ENCODE results near the gene SDF2L1. TPM values are rescaled to one million over a fixed set of nuclear protein-coding genes. Genes with fewer than 3 reads are reported as not detected.
"Not testable (repeated sequence)": the region's sequence is repeated elsewhere in the genome, so short reads cannot be mapped to it uniquely, and the experiment has no call there.

Gene SDF2L1
- polyA plus RNA-seq, 1 experiment = 22.8 TPM

DNA sequence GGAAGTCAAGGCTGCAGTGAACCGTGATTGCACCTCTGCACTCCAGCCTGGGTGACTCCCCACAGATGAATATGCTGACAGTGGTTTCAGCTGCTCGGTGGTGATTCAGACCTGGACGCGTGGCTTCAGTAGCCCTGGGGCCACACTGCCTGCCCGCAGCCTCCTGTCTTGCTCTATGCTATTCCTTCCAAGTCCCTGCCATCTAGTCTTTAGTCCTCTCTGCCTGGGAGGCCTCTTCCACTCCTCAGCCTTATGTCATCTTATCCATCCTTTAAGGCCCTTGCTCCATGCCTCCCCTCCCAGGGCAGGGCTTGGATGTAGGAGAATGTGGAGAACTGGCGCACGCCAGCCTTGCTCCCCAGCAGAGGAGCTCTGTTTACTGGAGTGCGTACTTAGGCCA is 35.3 kb upstream of the SDF2L1 start:
- CTCF ChIA-PET = interaction anchor here (1.2 to 1.8 kb wide), 2 partner anchors 22 to 34 kb away, joined by 3 to 6 read pairs; partner anchors contain the start of gene YDJC
- TF ChIP-seq, protein P1, sequence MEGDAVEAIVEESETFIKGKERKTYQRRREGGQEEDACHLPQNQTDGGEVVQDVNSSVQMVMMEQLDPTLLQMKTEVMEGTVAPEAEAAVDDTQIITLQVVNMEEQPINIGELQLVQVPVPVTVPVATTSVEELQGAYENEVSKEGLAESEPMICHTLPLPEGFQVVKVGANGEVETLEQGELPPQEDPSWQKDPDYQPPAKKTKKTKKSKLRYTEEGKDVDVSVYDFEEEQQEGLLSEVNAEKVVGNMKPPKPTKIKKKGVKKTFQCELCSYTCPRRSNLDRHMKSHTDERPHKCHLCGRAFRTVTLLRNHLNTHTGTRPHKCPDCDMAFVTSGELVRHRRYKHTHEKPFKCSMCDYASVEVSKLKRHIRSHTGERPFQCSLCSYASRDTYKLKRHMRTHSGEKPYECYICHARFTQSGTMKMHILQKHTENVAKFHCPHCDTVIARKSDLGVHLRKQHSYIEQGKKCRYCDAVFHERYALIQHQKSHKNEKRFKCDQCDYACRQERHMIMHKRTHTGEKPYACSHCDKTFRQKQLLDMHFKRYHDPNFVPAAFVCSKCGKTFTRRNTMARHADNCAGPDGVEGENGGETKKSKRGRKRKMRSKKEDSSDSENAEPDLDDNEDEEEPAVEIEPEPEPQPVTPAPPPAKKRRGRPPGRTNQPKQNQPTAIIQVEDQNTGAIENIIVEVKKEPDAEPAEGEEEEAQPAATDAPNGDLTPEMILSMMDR (IDR thresholded peaks at IDR 0.05; ENCODE audit: insufficient read depth, low read depth, low read length) = no peak
- Histone ChIP-seq H3K36me3 (ENCODE audit: control insufficient read depth, insufficient read depth, low read length) (peaks cover 12% of the 10 kb centered on the region), H3K27me3 (ENCODE audit: control insufficient read depth, insufficient read depth, low read length) (no peaks in the 10 kb centered on the region), H3K4me3 (ENCODE audit: low read depth, low read length) (no peak overlapping the region)
- POLR2A ChIA-PET = no interaction called here
- DNase-seq (ENCODE audit: low read depth) = no peak

DNA sequence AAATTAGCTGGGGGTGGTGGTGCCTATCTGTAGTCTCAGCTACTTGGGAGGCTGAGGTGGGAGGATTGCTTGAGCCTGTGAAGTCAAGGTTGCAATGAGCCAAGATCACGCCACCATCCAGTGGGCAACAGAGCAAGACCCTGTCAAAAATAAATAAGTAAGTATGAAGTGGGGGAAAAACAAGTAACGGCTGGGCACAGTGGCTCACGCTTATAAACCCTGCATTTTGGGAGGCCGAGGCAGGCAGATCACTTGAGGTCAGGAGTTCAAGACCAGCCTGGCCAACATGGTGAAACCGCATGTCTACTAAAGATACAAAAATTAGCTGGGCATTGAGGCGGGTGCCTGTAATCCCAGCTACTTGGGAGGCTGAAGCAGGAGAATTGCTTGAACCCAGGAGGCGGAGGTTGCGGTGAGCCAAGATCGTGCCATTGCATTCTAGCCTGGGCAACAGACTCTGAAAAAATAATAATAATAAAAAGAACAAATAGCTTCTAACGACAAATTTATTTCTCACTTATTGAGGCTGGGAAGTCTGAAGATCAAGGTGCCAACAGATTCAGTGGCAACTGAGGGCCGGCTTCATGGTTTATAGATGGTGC is 32.4 kb upstream of the SDF2L1 start:
- H3K4me3 ChIP-seq (ENCODE audit: low read depth, low read length); H3K27me3 ChIP-seq (ENCODE audit: control insufficient read depth, insufficient read depth, low read length); DNase-seq (ENCODE audit: low read depth); POLR2A ChIA-PET: not testable (repeated sequence)
- CTCF ChIA-PET = interaction anchor here (0.9 to 1.3 kb wide), 3 partner anchors 15 to 17 kb away, joined by 3 to 4 read pairs (median 3); no protein-coding TSS in a partner anchor
- H3K36me3 ChIP-seq (ENCODE audit: control insufficient read depth, insufficient read depth, low read length) = peaks cover 15% of the 10 kb centered on the region

GRCh38 chr22:21611210-21611977 is 30.7 kb upstream of the SDF2L1 start:
- POLR2A ChIA-PET = no interaction called here
- Histone ChIP-seq H3K27me3 (ENCODE audit: control insufficient read depth, insufficient read depth, low read length) (no peaks in the 10 kb centered on the region), H3K4me3 (ENCODE audit: low read depth, low read length) (no peak overlapping the region), H3K36me3 (ENCODE audit: control insufficient read depth, insufficient read depth, low read length) (peaks cover 17% of the 10 kb centered on the region)
- no peak for DNase-seq (ENCODE audit: low read depth)
- CTCF ChIA-PET = interaction anchor here (0.7 to 1.5 kb wide), 3 partner anchors 9 to 55 kb away, joined by 3 to 4 read pairs (median 3); no protein-coding TSS in a partner anchor
- TF ChIP-seq, protein P1 (IDR thresholded peaks at IDR 0.05; ENCODE audit: insufficient read depth, low read depth, low read length) = no peak

GRCh38 chr22:21612858-21613257 is 29.2 kb upstream of the SDF2L1 start:
- H3K27me3 ChIP-seq (ENCODE audit: control insufficient read depth, insufficient read depth, low read length) = no peaks in the 10 kb centered on the region
- ChIA-PET CTCF (interaction anchor here (0.7 to 1.4 kb wide), 3 partner anchors 7 to 12 kb away, joined by 3 to 6 read pairs (median 4); no protein-coding TSS in a partner anchor), POLR2A (no interaction called here)
- TF ChIP-seq, protein P1 (IDR thresholded peaks at IDR 0.05; ENCODE audit: insufficient read depth, low read depth, low read length) = no peak
- H3K36me3 ChIP-seq (ENCODE audit: control insufficient read depth, insufficient read depth, low read length) = peaks cover 16% of the 10 kb centered on the region
- H3K4me3 ChIP-seq (ENCODE audit: low read depth, low read length) = no peak overlapping the region
- DNase-seq (ENCODE audit: low read depth) = no peak

GRCh38 chr22:21613553-21614233 is 28.4 kb upstream of the SDF2L1 start:
- POLR2A ChIA-PET = no interaction called here
- Histone ChIP-seq H3K27me3 (ENCODE audit: control insufficient read depth, insufficient read depth, low read length) (no peaks in the 10 kb centered on the region), H3K4me3 (ENCODE audit: low read depth, low read length) (no peak overlapping the region), H3K36me3 (ENCODE audit: control insufficient read depth, insufficient read depth, low read length) (peaks cover 16% of the 10 kb centered on the region)
- CTCF ChIA-PET = interaction anchor here (0.7 to 1.4 kb wide), 4 partner anchors 9 to 28 kb away, joined by 3 to 6 read pairs (median 4); partner anchors contain the start of gene SDF2L1
- TF ChIP-seq, protein P1 (IDR thresholded peaks at IDR 0.05; ENCODE audit: insufficient read depth, low read depth, low read length) = no peak
- no peak for DNase-seq (ENCODE audit: low read depth)
